ENCODE data around the gene ATG9B. TPM values are rescaled to one million over a fixed set of nuclear protein-coding genes. Genes with fewer than 3 reads are reported as not detected.

Gene ATG9B
- total RNA-seq, 1 experiment from 2014 or later: 2.1 TPM

GRCh38 chr7:150997075-150997511, 27.2 kb downstream of the ATG9B start (continued):
- TF ChIP-seq ZBTB33 (IDR thresholded peaks at IDR 0.05; ENCODE audit: extremely low read depth, insufficient replicate concordance, low read length): no peak
- no peak for TF ChIP-seq SP1 (IDR thresholded peaks at IDR 0.05; ENCODE audit: low read depth)
- no peak for TF ChIP-seq ELF1 (IDR thresholded peaks at IDR 0.05; ENCODE audit: borderline replicate concordance, low read depth)
- no peak for TF ChIP-seq ZFX (IDR thresholded peaks at IDR 0.05)
- no peak for TF ChIP-seq EZH2phosphoT487 (IDR thresholded peaks at IDR 0.05; ENCODE audit: borderline replicate concordance)
- no peak for TF ChIP-seq POLR2A (IDR thresholded peaks at IDR 0.05; ENCODE audit: borderline replicate concordance, extremely low read depth, insufficient read depth, insufficient read length)
- TF ChIP-seq CEBPB (IDR thresholded peaks at IDR 0.05; ENCODE audit: low read depth): no peak
- no peak for TF ChIP-seq CBX3 (IDR thresholded peaks at IDR 0.05; ENCODE audit: low read depth)
- TF ChIP-seq RAD21 (IDR thresholded peaks at IDR 0.05; ENCODE audit: low read depth): no peak
- TF ChIP-seq POLR2AphosphoS5 (IDR thresholded peaks at IDR 0.05; ENCODE audit: low read depth, low read length): no peak
- no peak for TF ChIP-seq CTCF (IDR thresholded peaks at IDR 0.05 in 2 of 3, conservative IDR thresholded peaks at IDR 0.05 in 1 of 3; ENCODE audit: borderline replicate concordance in 1 of 3, insufficient read depth in 1 of 3, low read depth in 2 of 3, low read length in 2 of 3)
- TF ChIP-seq FOSL1 (IDR thresholded peaks at IDR 0.05; ENCODE audit: low read depth): no peak
- TF ChIP-seq EZH2 (IDR thresholded peaks at IDR 0.05): no peak
- TF ChIP-seq ZNF274 (IDR thresholded peaks at IDR 0.05; ENCODE audit: low read depth, low read length): no peak
